PC-9 (cell line): Measurements from ENCODE around the gene RBMS1.

ENCODE experiments used
- EZH2 ChIP-seq: fragments of 200-600 bp; sonication (generic); IDR thresholded peaks from 2 replicates; pipeline ENCODE4 v1.8.0; 2017; ENCODE audit warnings: antibody characterized with exemption, low read depth
- TF ChIP-seq, protein P1 (sequence below): fragments of 200-600 bp; sonication (generic); conservative IDR thresholded peaks from 2 replicates; pipeline ENCODE4 v1.6.1; 2017; ENCODE audit warnings: mixed run types, antibody characterized with exemption, mild to moderate bottlenecking, moderate library complexity

DNA sequence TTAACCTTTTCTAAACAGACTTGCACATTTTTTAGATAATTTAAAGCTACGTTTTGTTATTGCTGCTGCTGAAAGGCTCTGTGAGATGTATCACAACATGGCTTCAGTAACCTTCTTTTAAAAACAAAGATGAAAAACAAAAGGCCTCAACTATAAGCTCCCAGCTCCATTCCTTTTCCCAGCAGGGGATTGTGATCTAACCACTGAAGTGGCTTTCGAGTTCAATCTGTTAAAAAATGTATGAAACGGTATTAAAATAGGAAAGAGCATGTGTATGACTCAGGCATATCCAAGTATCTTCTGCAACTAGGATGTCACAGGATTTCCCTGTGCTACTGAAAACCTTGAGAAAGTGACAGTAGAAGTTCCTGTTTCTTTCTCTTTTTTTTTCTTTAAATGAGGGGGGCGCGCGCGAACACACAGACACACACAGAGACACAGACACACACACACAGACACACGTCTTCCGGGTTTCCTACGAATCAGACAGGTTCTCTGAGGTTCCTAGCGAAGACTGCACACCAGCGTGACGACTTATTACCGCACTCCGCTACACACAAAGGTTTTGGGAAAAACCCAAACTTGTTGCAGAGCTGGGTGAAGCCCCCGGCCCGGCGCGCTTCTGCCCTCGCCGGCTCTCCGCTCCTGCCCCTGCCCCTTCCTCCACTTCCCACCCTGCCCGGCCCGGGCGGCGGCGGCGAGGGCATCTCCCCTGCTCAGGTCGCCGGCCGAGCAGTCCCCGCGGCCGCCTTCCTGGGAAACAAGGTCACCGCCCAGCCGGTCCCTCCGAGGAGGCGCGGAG lies 86.8 kb downstream of the RBMS1 start:
- TF ChIP-seq, protein P1, sequence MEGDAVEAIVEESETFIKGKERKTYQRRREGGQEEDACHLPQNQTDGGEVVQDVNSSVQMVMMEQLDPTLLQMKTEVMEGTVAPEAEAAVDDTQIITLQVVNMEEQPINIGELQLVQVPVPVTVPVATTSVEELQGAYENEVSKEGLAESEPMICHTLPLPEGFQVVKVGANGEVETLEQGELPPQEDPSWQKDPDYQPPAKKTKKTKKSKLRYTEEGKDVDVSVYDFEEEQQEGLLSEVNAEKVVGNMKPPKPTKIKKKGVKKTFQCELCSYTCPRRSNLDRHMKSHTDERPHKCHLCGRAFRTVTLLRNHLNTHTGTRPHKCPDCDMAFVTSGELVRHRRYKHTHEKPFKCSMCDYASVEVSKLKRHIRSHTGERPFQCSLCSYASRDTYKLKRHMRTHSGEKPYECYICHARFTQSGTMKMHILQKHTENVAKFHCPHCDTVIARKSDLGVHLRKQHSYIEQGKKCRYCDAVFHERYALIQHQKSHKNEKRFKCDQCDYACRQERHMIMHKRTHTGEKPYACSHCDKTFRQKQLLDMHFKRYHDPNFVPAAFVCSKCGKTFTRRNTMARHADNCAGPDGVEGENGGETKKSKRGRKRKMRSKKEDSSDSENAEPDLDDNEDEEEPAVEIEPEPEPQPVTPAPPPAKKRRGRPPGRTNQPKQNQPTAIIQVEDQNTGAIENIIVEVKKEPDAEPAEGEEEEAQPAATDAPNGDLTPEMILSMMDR: no peak
- TF ChIP-seq EZH2: no peak
